T-helper 9 cell (primary cell): Measurements from ENCODE around the gene EPS15.
"Not testable (repeated sequence)": the region's sequence is repeated elsewhere in the genome, so short reads cannot be mapped to it uniquely, and the experiment has no call there.

Source experiments
- DNase-seq: peaks from one replicate; pipeline ENCODE4 v3.0.0-alpha.2; 2020

EPS15 gene

DNA sequence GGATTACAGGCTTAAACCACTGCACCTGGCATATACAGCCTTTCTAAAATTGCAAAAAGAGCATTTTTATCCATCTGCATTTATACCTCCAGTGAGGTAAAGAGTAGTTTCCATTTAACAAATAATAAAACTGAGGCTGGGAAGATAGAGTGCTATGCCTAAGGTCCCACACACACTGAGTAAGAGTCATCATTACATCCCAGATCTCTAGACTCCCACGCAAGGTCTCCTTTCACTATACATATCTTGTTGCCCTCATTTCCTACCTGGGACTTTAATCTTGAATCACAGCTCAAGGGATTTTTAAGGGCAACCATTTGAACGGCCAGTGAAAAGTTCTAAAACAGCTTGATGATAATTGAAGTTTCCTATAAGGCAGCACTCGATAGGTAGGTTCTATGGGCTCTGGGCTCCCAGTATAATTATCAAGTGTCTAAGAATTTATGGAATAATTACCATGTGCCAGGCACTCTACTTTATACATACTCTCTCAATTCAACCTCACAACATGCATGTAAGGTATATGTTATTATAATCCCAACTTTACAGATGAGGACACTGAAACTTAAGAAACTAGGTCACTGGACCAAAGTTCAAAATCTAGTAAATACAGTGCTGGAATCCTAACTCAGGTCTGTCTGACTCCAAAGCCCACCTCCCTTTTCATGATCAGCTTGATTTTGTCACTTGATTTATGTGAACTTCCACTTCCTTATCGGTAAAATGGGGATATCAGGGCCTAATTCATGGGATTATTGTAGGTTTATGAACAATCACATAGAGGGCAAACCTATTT is 23.3 kb upstream of the EPS15 start:
- DNase-seq = no peak

DNA sequence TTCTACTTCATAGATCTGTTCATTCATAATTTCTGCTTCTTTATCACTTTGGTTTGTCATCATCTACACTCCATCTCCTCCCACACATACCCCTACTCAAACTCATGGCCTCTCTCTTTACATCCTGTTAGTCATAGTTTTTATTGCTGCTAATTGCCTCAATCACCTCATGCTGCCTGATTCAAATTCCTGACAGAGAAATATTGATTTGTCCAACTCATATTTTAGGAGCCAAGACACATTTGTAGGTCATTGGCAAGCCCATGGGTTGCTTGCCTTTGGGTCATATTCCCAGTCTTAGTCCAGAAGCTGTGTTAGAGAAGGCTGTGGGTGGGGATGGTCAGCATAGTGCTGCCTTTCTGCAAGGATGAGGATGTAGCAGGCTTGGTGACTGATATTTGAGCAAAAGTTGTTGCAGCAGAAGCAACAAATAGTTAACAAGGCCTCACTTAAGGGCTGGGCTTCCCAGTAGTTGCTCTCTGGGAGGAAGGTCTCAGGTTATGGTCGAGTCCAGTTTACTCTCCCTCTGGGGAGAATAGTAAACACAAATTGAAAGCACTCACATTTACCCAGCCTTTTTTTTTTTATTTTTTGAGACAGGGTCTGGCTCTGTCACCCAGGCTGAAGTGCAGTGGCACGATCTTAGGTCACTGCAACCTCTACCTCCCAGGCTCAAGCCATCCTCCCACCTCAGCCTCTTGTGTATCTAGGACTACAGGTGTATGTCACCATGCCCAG is 22.4 kb upstream of the EPS15 start:
- DNase-seq = no peak

DNA sequence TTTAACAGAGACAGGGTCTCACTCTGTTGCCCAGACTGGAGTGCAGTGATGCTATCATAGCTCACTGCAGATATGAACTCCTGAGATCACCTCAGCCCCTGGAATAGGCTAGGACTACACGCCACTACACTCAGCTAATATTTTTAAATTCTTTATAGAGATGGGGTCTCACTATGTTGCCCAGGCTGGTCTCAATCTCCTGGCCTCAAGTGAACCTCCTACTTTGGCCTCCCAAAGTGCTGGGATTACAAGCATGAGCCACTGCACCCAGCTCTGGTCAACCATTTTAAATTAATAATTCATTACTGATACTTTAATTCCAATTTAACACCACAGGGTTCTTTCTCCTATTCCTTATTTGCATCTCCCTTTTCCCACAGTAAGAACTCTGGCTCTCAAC is 18.5 kb upstream of the EPS15 start:
- DNase-seq = no peak

DNA sequence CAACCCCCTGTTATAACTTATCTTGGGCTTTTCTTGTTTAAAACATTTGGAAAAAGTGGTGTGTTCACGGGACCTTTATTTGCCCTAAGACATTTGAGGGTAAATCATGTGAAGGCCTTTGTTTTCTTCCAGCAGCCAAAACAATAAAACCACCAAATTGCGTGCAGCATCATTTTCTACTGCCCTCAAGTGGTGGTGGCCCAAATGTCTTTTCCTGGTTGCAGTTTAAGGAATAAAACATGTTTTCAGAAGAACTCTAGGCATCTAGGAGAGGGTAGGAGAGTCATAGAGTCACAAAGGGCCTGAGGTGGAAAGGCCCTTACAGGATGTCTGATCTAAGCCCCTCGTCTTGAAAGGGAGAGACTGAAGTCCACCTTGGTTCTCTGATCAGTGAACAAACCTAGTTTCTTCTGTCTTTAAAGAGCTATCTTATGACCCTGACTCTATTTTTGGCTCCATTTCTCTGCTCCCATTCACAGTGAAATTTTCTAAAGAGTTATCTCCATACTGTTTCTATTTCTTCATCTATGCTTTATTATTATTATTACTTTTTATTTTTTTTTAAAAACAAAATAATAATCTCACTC is 16.0 kb upstream of the EPS15 start:
- peak; percentile 19 for DNase-seq

DNA sequence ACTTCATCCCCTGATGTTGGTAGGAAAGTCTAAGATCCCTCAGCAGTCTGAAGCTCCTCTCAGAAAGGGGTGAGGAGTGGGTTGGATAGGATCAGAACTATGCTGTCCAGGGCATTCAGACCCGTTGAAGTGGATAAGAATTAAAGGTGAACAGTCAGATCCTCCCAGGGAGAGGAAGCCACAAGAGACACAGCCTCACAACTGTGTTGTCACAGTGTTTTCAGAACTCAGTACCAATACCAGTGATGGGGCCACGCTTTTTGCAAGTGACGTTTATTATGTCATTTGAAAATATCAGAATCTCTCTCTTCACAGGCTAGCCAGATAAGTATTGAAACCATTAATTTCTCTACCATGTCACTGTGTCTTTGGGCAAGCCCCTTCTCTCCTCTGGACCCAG is 15.4 kb upstream of the EPS15 start:
- DNase-seq = no peak

DNA sequence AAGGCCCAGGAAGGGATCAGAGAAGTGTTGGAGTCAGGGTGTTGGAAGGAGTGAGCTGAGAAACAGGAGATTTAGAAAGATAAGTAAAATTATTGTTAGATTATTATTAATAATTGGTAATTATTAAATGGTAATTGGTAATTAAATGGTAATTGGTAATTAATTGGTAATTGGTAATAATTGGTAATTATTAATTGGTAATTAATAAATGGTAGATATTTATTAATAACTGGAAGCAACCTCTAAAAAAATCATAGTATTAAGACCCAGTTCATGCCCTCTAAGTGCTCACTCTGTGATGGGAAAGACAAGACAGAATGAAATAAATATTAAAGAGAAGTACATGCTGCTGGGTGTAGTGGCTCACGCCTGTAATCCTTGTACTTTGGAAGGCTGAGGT is 13.8 kb upstream of the EPS15 start:
- DNase-seq = no peak

DNA sequence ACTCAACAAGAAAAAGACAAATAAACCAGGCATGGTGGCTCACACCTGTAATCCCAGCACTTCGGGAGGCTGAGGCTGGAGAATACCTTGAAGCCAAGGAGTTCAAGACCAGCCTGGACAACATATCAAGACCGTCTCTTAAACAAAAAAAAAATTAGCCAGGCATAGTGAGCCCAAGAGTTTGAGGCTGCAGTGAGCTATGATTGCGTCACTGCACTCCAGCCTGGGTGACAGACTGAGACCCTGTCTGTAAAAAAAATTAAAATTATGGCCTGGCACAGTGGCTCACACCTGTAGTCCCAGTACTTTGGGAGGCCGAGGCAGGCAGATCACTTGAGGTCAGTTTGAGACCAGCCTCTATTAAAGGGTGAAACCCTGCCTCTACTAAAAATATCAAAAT is 11.4 kb upstream of the EPS15 start:
- not testable (repeated sequence) for DNase-seq

DNA sequence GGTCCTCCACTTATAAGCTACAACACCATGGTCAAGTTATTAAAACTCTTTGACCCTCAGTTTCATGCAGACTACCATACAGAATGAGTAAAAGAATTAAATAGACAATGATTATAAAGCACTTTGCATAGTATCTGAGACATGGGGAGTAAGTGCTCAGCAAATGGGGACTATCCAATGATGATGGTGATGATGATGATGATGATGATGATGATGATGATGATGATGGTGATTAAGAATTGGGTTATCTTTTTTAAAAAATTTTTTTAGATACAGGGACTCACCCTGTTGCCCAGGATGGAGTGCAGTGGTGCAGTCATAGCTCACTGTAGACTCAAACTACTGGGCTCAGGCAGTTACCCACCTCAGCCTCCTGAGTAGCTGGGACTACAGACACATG is 8.1 kb upstream of the EPS15 start:
- no peak for DNase-seq

DNA sequence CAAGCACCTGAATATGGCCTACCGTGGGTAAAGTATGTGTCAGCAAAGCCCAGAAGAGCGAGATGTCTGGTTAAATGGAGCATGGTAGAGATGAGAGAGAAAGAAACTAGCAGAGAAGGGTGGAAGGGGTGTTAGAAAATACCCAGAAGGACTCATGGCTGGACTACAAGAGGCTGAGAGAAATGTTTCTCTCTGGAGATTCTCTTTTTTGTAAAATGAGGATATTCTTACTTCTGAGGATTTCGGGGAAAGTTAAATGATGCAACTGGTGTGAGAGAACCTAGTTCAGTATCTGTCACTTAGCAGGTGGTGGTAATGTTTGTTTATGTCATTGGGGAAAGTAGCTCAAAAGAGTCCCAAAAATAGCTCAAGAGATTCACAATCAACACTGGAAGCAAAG is 7.2 kb upstream of the EPS15 start:
- no peak for DNase-seq

DNA sequence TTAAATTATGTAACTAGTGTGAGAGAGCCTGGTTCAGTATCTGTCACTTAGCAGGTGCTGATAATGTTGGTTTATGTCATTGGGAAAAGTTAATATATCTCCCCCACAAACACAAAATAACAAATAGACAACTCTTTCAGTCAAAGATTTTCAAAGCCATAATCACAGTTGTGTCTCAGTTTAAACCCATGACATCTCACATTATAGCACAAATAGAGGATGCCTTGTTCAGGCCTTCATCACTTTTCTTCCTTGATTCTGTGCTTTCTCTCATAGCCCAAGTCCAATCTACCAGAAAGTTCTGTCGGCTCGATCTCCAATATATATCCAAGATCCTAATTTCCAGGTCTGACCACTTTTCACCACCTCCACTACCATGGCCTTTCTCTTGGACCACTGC is 6.2 kb upstream of the EPS15 start:
- no peak for DNase-seq

DNA sequence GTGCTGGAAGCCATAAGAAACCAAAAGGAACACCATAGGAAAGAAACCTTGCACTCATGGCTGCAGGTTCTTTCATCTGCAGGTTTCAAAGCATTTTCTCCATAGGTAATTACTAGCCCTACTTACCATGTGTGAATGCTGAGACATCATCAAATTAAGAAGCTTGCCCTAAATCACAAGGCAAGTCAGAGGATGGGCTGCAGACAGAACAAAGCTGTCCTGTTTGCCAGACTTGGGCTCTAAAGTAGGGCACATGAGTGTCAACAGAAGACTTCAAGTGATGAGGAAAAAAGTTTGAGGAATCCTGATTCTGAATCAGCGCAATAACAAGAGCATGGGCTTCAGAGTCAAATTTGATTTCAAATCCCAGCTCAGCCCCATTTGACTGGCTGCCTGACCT is 5.8 kb upstream of the EPS15 start:
- no peak for DNase-seq

DNA sequence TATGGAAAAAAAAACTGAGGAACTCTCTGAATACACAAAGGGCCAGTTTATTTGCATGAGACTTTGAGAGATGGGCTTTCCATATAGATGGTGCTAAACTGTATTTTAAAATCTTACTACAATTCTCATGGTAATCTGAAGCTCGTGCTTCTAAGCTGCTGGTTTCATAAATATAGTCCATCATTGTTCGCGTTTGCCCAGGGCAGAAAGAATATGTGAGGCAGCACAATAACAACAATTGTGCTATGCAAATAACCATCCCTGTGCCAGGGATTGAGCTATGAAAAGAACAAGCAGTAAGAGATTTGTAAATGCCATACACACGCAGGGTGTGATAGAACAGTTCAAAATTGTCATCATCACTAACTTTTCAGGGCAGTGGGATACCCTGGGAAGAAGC is 4.9 kb upstream of the EPS15 start:
- no peak for DNase-seq

DNA sequence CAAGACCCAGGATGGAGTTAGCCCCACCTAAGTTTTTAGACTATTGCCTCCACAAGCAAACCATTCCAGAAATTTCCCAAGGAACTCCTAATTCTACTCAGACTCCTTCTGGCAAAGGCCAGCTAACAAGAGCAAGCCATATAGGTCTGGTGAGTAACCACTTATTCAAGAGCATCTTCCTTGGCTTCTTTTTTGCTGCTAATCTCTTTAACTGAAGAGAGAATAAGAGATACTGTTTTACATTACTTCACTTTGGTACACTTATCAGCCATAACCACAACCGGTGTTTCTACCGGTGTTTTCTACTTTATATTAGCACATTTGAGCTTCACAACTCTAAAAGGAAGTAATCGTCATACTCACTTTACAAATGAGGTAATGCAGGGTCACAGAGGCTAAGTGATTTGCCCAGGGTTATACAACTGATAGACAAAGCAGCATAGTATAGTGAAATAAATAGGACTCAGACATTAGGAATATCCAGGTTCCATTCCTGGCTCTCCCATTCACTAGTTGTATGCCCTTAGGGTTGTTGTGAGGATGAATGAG is 1.7 kb upstream of the EPS15 start:
- no peak for DNase-seq

DNA sequence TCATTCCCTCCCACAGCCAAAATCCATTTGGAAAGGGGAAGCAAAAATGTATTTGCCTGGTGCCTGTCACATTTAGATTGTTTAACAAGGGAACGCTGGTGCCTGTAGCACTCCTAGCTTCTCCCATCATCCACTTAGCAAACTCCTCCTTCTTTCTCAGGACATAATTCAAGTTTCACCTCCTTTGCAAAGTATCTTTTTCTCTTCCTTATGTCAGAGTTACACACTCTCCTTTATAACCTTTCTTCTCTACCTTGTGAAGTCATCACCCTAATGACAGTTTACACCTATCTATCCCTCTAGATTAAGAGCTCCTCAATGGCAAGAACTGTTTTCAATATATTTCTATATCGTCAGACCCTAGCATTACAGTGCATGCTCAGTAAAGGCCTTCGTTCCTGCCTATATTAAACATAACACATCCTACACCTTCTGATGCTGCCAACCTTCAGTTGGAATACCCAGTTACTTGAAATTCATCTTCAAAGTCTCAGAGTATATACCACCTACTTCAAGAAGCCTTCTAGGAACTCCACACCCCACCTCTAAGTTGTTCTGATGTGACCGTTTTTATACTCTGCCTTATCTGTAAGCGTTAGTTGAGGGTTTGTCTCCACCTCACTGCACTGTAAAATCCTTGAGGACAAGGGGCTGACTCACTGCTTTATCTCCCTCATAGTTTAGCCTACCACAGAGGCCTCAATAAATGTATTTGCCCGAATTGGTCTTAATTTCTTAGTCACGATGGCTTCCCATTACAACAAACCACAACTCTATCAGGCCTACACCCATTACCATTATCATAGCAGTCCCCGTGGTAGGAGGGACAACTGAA is 1.0 kb upstream of the EPS15 start:
- no peak for DNase-seq

DNA sequence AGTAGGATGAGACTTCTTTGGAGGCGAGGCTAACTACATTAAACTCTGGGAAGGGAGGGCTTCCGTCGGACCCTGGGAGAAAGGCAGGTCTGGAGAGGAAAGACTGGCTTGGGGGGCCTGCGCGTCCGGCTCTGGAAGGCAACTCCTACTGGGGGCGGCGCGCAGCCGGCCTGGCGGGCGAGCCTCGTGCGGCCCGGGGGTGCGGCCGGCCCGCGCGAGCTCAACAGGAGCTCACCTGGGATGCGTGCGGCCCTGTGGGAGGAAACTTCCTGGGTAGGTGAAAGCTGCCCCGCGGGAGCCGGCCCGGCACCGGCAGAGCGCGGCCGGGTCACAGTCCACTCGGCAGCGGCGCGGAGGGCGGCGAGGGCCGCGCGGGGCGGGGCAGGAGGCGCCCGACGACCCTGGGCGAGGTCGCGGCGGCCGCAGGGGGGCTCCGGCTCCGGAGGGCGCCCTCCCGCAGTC is 449 bp downstream of the EPS15 start:
- peak; percentile 41 for DNase-seq

DNA sequence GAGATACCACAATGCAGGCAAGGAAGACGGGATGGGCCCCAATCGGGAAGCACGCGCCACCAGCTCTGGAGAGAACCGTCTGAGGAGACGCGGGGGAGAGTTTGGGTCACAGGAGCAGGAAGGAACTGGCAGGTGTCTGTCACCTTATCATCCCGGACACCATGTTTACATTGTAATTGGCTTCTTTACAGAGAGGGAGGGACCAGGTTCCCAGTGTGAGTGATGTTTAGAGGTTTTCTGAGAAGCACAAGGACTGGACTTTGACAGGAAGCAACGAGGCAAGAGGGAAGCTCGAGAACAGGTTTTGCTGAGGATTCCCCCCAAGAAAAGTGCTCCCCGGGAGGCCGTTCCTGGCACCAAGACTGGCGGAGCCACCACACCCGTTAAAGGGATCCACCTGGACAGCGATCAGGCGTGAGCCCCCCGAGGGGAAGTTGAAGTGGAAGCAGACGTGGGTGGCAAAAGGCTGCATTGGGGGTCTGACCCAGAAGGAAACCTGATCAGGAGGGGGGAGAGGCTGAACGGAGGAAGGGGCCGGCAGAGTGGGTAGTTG is 957 bp downstream of the EPS15 start:
- peak; percentile 45 for DNase-seq

DNA sequence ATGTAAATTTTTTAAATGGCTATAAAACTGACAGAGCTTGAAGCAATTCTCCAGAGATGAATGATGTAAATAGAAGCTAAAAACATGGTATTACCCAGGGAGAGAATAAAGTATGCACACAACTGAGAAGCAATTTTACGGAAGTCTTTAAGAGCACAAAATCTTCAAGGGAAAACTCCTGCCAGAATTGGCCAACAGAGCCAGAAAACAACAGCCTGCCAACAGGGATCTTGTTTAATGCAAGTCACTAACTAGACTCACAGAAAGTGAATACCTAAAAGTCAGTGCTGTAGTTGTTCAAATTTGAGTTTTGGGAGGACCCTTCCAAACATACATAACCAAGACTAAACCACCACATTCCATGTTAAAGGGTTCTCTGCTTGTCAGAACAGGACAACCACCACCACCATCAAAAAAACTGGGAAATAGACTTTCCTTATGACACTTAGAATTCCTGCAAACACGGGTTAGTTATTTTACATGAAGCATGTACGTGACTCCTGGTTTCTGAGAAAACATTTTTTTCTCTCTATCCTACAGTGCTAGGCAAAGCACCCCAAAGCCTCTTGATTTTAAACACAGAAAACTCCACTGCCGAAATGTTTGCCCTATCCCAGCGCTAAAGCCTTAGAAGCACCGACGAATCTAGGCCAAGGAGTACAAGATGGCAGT is 1.6 kb downstream of the EPS15 start:
- no peak for DNase-seq

DNA sequence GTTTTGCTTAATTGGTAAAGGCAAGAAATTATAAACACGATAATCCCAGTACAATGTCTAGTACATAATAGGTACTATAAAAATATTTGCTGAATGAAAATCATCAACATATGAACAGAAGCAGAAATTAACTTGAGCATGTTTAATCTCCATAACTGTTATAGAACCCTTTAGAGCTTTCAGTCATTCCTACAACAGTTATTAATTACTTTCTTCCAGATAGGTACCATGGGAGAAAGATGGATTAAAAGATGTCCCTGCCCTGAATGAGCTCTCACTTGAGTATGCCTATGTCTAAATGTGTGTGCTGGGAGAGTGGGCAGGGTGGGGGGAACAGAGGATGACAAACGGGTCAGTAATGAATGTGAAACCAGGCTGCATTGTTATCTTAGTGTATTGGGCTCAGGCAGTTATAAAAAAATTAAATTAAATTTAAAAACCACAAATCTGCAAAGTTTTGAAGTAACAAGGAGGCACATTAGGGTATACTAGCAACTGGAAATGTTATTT is 2.4 kb downstream of the EPS15 start:
- no peak for DNase-seq

DNA sequence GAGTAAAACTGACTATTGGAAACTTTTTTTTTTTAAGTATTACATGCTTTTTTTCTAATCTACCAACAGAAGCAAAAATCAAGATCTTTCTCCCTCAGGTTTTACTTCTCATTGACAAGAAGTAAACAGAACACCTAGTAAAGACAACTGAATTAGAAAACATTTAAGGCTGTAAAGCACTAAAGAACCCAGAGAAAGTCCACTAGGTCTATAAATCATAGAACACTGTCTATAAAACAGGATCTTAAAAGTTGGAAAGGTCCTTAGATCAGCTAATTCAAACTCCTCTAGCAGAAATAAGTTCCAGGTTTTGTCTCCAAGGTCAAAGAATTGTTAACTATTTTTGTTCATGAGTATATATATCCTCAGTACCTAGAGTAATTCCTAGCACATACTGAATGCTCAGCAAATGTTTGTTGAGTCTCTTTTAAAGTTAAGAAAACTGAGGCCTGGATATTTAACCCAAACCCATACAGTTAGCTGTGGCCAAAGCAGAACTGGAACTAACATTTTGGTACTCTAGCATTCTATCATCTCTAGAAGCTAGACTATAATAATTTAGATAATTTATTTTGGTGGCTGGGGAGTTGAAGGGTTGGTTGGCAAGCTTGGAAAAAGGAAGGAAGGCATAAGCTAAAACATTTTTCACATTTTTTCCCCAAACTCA is 3.0 kb downstream of the EPS15 start:
- no peak for DNase-seq

DNA sequence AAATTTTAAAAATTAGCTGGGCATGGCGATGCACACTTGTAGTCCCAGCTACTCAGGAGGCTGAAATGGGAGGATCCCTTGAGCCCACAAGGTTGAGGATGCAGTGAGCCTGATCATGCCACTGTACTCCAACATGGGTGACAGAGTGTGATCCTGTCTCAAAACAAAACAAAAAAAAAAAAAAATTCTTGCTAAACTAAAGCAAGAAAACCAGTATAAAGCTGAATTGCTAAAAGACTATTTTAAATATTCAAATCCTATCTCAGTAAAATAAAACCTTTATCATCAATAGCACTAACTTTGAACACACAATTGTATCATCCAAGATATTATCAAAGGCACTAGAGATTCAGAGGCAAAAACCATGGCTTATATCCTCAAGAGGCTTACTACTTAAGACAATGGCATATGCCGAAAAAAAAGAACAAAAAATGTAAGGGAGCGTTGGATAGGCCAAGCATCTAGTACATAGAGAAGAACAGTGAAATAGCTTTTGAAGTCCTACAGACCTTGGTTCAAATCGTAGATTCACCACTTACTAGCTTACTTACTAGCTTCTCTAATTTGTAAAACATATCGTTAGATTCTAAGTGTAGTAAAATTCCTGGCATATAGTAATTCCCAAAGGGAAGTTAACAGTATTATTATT is 3.6 kb downstream of the EPS15 start:
- no peak for DNase-seq

DNA sequence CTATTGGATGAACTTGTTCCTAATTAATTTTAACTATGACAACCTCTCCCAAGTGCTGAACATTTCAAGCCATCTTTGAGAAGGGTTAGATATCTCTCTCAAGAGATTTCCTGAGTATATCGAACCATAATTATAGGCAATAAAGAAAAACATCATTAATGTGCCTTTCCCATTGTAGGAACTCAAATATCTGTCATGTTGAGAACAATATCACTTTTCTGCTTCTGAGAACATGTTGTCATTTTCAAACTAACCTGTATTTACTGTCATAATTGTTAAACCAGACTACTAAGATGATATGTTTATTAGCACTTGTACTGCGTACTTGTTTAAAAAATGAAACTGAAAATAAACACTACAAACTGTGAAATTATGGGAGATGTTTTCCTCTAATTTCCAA is 4.3 kb downstream of the EPS15 start:
- DNase-seq = no peak
